Dermis microvascular lymphatic vessel endothelial cell (primary cell): Measurements from ENCODE around the gene TM2D1. TPM values are rescaled to one million over a fixed set of nuclear protein-coding genes. Genes with fewer than 3 reads are reported as not detected.
"Not testable (repeated sequence)": the region's sequence is repeated elsewhere in the genome, so short reads cannot be mapped to it uniquely, and the experiment has no call there.

Experiments used
- DNase-seq, 2 donors: peaks; one replicate each; pipeline versions ENCODE4 v3.0.0 to v3.0.0-alpha.2; 2010; ENCODE audit warnings: low read depth in 2 of 2
- total RNA-seq: library from RNA; depleted of rRNA; stranded (reverse); fragments of >200 nt; gene quantifications from 2 replicates; pipeline ENCODE4 v1.2.1, GENCODE V29; 2014

The TM2D1 gene
- total RNA-seq, 1 donor from 2014 or later, result 35.8 TPM

DNA sequence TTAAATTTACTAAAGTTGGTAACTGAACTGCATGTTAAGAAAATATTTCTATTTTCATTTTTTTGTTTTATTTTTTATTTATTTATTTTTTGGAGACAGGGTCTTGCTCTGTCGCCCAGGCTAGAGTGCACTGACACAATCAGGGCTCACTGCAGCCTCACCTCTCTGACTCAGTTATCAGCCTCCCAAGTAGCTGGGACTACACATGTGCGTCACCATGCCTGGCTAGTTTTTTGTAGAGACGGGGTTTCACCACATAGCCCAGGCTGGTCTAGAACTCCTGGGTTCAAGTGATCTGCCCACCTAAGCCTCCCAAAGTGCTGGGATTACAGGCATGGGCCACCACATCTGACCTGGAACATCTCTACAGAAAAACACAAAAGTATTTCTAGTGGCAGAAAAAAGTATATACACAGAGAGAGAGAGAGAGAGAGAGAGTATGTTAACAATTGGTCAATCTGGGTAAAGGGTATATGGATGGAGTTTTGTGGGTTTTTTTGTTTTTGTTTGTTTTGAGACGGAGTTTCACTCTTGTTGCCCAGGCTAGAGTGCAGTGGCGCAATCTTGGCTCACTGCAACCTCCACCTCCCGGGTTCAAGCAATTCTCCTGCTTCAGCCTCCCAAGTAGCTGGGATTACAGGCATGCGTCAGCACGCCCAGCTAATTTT is 5.8 kb downstream of the TM2D1 start:
- not testable (repeated sequence) for DNase-seq

DNA sequence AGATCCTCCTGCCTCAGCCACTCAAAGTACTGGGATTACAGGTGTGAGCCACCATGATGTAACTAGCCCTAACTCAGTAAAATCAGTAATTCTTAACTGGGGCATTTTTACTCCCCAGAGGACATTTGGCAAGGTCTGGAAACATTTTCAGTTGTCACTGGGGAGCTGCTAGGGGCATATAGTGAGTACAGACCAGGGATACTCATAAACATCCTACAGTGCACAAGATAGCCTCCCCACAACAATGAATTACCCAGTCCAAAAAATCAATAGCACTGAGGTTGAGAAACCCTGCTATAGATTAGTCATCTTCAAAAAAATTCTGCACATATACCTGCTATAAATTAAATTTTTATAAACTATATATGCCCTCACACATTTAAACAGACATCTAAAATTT is 13.0 kb downstream of the TM2D1 start:
- DNase-seq, result no peak

- DNase-seq, result not testable (repeated sequence)
These were observed 13.7 kb downstream of the TM2D1 start for GRCh38 chr1:61711257-61711656.

- DNase-seq, result no peak
These were observed 15.0 kb downstream of the TM2D1 start for GRCh38 chr1:61709908-61710289.

DNA sequence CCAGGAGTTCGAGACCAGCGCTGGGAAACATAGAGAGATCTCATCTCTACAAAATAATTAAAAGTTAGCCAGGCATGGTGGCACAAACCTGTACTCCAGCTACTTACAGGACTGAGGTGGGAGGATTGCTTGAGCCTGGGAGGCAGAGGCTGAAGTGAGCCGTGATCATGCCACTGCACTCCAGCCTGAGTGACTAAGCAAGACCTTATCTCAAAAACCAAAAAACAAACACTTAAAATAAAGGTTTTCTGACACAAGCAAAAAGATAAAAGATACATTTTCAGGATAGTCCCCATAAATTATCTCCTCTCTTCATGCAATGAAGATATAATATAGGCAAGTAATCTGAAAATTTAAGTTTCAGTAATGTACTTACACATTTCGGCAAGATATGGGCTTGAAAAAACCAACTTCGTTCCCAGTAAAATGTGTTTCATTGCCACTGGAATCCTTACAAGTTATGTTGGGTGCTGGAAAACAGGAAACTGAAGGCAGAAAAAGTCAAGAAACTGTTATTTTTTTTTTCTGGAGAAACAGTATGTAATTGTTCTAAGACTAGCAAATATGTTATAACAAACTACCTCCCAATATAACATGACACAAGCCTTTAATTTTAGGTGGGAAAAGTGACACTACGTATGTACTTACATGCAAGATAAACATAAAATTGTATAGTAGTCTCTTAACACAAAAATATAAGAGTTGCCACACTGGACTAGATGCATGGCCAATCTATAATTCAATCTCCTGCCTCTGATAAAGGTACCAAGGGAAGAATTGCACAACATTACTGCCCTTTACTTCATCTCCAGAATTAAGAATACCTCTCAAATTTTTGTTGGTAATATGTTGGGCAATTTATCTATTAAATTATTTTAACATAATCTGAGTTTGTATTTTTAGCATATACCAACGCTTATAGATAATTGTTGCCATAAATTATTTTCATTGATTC is 15.7 kb downstream of the TM2D1 start:
- no peak for DNase-seq

- DNase-seq, result no peak
These were observed 24.8 kb downstream of the TM2D1 start for GRCh38 chr1:61699911-61700851.

DNA sequence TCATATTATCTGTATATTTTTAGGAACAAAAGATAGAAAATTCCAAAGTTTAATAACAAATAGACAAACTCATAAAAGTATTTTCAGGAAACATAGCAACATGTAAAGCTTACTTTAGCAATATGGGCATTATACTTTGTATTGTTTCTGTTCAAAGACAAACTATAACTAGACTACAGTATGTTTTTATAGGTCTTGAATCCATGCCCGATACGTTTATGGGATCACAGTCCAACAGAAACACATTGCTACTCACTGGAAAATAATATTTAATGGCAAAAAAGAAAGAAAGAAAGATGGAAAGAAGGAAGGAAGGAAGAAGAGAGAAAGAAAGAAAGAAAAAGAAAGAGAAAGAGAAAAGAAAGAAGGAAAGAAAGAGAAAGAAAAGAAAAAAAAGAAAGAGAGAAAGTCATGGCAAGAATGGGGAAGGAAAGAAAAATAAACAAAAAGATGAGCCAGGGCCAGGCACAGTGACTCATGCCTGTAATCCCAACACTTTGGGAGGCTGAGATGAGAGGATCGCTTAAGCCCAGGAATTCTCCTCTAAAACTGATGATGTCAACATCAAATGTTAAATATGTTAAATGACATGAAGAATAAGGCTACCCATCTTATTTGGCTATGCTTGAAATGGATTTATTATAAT is 32.7 kb downstream of the TM2D1 start:
- peak; percentile 25 to 39 for DNase-seq

DNA sequence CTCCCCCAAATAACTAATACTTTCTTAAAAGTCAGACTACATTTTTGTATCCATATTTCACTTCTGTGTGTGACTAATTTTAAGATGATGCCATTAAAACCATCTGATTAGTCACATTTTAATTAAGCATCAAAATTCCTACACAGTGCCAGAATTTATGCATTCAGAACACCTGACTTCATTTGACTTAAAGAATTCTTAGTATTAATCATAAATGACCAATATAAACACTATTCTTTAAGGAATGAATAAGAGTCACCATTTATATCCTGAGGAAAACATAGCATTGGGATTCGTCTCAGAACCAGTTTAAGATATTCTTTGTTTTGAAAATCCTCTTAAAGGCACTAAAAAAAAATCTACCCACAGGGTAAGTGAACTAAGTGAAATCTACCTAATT is 37.0 kb downstream of the TM2D1 start:
- no peak for DNase-seq

DNA sequence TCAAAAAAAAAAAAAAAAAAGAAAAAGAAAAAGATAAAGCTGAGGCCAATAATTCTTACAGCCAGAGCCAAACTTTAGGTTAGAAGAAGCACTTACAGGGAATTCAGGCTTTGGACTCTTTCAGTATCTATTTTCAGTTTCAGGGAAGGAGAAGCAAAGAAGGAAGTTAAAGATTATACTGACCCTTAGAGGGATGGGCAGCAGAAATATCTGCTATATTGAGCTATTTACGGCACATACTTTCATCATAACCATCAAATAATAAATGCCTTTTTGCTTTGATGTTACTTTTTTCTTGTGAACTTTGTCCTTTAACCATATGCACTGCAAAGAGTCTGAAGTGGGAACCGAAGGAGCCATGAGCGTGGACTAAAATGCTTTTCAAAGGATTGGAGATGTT is 42.0 kb downstream of the TM2D1 start:
- no peak for DNase-seq

GRCh38 chr1:61680500-61680899 is 44.4 kb downstream of the TM2D1 start:
- DNase-seq, result no peak

- DNase-seq, result not testable (repeated sequence)
These were observed 48.1 kb downstream of the TM2D1 start for GRCh38 chr1:61676881-61677280.

DNA sequence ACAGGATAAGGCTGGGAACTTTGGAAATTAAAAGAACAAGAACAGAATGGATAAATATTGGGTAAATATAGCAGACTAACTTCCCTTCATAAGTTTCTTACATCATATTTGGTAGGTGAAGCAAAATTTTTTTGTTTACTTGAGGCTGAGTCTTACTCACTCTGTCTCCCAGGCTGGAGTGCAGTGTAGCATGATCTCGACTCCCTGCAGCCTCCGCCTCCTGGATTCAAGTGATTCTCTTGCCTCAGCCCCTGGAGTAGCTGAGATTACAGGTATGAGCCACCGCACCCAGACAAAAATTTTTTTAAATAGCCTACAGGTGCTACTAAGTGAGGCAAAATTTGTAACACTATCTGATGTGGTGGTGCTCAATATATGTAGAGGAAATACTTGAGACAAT is 50.7 kb downstream of the TM2D1 start:
- no peak for DNase-seq

- no peak for DNase-seq
These were observed 52.6 kb downstream of the TM2D1 start for GRCh38 chr1:61672376-61672775.

DNA sequence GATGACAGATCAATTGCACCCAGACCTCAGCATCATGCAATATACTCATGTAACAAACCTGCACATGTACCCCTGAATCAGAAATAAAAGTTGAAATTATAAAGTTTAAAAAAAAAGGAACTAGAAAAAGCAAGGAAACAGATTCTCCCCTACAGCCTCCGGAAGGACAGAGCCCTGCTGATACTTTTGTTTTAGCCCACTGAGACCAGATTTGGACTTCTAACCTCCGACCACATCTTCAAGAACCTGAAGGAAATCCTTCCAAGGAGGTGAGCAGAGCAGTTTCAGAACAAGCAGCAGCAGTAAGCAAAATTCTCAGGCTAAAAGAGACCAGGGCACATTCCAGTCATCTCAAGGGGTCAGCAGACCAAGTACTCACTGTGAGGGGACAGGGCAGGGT is 54.5 kb downstream of the TM2D1 start:
- DNase-seq, result no peak

- DNase-seq, result no peak
These were observed 54.9 kb downstream of the TM2D1 start for GRCh38 chr1:61670016-61670415.

GRCh38 chr1:61659061-61659460 is 65.9 kb downstream of the TM2D1 start:
- DNase-seq, result peak in 1 of 2 donors; percentile 11

- DNase-seq, result no peak
These were observed 69.5 kb downstream of the TM2D1 start for GRCh38 chr1:61655453-61655852.

DNA sequence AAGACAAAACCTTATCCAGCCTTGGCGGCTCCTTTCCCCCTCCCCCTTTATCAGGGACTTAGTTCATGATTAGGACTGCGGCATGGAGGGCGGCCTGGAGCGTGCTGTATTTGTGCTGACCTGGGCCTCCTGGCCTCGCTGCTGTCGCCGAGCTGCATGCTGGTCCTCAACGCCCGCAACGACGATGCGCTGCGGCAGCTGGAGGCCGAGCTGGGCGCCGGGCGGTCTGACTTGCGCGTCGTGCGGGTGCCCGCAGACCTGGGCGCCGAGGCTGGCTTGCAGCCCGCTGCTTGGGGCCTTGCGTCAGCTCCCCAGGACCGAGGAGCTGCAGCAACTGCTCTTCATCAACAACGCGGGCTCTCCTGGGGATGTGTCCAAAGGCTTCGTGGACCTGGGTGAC is 70.9 kb downstream of the TM2D1 start:
- no peak for DNase-seq

DNA sequence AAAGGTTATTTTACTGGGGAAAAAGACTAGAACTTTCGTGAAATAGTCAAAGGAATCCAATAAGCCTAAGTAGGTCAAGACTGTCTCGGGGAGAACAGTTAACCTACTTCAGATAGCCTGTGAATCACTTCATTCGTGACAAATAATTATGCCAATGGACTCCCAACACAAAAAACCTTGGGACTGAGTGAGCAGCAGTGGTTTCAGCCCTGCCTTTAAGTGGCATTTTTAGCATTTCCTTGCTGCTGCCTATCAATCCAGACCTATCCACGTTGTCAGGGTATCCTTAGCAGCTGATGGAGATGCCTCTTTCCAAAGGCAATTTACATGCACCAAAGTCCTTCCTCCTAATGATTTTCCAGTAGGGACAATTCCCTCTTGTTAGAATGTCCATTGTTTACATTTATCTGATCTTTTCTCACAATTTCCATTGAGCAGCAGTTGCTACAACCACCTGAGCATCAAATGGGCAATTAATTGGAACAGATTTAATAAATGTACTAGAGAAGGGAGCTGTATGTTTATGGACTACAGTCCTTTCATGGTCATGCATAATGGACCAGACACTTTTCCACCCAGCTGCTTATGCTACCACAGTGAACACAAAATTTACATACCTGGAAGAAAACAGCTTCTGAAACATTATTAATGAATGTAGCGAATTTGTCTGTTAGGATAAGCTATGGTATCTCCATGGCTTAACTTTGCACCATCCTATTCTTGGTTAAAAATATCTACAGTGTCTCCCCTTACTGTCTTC is 75.8 kb downstream of the TM2D1 start:
- no peak for DNase-seq

- no peak for DNase-seq
These were observed 77.8 kb downstream of the TM2D1 start for GRCh38 chr1:61647142-61647541.
